ENCODE results near the gene MORN1.

Gene MORN1

DNA sequence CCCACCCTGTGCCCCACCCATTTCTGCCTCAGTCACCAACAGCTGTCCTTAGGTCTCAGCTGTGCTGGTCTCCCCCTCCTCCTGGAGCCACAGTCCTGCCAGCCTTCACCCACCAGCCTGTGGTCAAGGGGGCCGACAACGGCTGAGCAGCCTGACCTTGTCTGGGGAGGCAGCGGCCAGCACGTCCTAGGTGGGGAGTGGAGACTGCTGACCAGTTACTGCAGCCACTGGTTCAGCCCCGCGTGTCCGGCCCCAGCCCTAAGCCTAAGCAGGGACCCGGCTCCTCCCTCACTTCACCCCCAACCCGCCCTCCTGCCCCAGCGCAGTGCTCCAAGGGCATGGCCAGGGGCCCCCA is 79.2 kb downstream of the MORN1 start:
- DNase-seq (ENCODE audit: insufficient read length, low spot score) (no peak), FAIRE-seq (no peak)

DNA sequence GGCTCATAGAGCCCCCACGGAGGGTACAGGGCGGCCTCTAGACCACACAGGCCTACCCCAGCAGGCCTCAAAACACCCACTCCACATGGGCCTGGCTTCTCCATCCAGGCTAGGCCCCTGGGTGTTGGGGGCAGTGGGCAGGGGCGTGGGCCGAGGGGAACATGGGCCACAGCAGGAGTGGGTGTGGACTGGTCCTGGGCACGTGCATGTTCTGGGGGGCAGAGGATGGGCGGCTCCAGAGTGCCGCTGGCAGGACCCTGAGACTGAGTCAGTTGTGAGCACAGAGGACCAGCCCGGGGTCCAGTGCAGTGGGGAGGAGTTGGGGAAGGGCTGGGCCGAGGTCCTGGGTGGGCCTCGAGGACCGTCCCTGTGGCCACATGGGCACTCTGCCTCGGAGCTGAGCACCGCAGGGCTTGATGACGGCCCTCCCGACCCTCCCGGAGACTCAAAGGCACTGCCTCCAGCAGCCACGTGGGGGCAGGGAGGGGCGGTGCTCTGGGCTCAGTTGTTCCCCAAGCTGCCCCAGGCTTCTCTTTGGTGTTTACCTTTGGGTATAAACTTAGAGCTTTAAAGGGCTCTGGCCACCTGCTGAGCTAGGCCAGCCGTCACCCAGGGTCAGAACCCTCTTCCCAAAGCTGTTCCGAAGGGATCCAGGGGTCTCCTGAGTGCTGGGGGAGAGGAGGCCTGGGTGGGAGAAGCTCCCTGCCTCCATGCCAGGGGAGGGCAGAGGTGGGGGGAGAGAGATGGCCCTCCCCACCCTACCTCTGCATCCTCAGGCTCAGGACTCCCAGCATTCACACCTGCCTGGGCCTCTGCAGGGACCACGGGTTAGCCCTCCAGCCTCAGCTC is 79.9 kb downstream of the MORN1 start:
- DNase-seq (ENCODE audit: insufficient read length, low spot score) (peak; percentile 64), FAIRE-seq (no peak)

DNA sequence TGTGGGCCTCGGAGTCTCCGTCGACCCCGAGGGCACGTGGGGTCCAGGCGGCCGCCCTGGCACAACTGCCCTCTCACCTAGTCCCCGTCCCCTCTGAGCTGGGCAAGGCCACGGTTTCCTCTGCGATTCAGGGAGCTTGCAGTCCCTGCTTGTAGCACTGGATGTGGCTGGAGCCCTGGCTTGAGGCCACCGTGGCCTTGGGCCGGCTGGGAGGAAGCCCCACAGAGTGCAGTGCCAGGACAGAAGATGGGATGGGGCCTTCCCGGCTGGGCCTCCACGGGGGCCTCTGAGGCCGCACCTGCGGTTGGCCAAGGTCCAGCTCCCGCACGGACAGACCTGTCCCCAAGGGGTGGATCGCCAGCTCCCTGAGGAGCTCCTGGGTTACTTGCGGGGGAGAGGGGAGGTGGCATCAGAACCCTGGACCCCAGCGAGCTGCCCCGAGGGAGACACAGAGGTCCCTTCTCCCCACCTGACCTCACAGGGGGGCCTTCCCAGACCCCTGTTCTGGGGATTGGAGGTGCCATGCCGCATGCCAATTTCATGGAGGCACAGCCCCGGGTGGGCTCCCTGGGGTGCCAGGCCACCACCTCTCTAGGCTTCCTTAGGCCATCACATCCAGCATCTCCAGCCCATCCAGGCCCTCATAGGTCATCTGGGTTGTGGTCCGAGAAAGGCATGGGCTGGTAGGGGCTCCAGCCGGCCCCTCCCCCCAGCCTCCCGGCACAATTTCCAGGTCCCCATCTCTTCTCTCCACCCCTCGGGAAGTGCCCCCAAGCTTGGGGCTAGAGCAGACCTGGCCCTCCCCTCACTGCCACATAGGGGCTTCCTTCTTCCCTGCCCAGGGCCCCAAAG is 80.8 kb downstream of the MORN1 start:
- FAIRE-seq (no peak), DNase-seq (ENCODE audit: insufficient read length, low spot score) (no peak)

DNA sequence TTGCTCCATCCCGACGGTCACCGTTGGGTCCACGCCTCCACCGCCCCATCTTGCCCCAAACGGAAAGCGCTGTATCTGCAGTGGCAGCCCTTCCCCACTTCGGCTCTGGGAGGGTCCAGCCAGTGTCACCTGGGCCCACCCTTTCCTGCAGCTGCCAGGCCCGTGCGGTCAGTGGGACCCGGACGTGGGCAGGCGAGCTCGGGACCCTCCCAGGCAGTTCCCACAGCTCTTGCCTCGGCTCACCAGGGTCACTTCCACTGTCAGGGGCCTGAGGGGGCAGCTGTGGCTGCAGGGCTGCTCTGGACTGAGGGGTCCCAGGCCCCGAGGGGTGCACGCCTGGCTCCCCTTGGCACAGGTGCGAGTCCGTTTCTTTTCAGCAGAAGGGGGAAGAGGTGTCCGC is 82.5 kb downstream of the MORN1 start:
- no peak for FAIRE-seq
- no peak for DNase-seq (ENCODE audit: insufficient read length, low spot score)

GRCh38 chr1:2307972-2308371 is 83.4 kb downstream of the MORN1 start:
- FAIRE-seq (no peak), DNase-seq (ENCODE audit: insufficient read length, low spot score) (no peak)

DNA sequence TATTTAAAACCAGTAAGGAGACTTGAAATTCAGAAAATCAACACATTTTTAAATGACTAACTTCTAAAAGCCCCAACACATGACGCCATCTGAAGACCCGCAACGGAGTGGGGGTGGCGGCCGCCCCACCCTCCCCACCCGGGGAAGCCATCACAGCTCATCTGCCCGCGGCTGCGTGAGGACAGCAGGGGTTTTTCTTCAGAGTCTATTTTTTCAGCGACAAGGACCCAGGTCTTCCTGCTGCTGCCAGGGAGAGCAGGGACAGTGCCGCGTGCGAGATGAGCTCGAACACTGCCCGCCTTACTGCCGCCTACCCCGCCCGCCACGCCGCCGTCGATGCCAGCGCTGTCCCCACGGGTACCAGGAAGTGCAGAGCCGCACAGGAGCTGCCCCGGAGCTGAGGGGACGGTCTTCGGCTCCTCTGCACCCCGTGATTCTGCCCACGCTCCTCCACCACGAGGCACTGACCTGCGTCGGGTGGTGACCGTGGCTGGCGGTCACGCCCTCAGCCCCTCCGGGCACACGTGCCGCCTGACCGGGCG is 84.2 kb downstream of the MORN1 start:
- FAIRE-seq (no peak), DNase-seq (ENCODE audit: insufficient read length, low spot score) (no peak)

GRCh38 chr1:2306151-2306978 is 85.0 kb downstream of the MORN1 start:
- DNase-seq (ENCODE audit: insufficient read length, low spot score) (no peak), FAIRE-seq (no peak)

GRCh38 chr1:2304921-2305681 is 86.3 kb downstream of the MORN1 start:
- no peak for FAIRE-seq
- no peak for DNase-seq (ENCODE audit: insufficient read length, low spot score)

DNA sequence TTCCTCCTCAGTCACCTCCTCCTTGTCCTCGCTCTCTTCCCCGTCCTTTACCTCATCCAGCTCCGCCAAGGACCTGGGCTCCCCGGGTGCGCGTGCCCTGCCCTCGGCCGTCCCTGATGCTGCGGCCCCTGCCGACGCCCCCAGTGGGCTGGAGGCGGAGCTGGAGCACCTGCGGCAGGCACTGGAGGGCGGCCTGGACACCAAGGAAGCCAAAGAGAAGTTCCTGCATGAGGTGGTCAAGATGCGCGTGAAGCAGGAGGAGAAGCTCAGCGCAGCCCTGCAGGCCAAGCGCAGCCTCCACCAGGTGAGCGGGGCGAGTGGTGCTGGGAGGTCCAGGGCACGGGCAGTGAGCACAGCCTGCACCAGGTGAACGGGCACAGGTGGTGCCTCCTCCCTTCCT is 87.1 kb downstream of the MORN1 start:
- DNase-seq (ENCODE audit: insufficient read length, low spot score) (no peak), FAIRE-seq (no peak)

GRCh38 chr1:2303781-2304180 is 87.6 kb downstream of the MORN1 start:
- no peak for FAIRE-seq

DNA sequence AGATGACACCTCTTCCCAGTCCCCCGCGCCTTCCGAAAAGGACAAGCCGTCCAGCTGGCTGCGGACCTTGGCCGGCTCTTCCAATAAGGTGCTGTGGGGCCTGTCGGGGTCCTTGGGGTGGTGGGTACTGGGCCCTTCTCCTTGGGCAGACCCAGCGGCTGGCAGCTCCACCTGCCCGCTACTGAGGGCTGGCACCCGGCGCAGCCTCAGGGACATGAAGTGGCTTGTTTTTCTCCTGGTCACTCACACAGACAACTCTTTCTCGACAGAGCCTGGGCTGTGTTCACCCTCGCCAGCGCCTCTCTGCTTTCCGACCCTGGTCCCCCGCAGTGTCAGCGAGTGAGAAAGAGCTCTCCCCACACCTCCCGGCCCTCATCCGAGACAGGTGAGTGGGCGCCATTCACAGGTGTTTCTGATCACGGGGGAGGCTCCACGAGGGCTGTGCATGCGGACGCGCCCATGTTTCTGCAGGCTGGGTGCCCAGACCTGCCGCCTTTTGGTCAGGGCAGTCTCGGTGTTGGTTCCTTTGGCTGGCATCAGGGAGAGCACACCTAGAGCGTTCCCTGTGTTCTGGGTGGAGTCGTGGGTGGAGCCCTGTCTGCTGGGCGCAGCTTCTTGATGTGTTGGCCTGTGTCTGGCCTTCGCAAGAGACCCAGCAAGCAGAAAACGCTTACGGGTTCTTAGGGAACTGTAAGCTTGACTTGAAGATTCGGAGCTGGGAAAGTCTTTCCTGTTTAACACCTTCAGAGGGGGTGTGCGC is 88.2 kb downstream of the MORN1 start:
- DNase-seq (ENCODE audit: insufficient read length, low spot score): no peak
- FAIRE-seq: no peak

More at GRCh38 chr1:2303781-2304180, 87.6 kb downstream of the MORN1 start:
- DNase-seq (ENCODE audit: insufficient read length, low spot score): no peak

DNA sequence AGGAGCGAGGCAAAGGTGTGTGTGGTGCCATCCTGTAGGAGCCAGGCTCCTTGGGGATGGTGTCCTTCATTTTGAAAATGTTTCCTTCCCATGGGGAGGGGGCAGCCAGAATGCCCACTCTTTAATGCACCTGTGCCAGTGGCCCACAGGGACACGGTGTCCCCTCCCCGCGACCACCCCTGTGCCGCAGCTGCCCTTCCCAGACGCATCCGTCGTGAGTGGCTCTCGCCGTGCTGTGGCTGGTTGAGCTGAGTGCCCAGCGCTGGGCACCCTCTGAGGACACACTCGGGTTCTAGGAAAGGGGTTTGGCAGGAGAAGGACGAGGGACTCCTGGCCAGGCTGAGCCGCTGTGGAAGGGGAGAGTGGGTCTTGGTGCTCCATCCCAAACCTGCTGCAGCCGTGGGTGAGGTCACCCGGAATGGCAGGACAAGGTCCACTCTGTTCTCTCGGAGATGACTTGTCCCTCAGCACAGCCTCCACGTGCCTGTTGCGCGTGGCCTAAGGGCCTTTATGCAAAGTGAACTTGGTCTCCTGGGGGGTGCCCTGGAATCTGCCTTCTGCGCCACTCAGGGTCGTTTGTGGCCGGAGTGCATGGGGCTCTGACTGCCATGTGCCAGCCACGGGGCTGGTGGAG is 88.9 kb downstream of the MORN1 start:
- FAIRE-seq: no peak
- DNase-seq (ENCODE audit: insufficient read length, low spot score): no peak

GRCh38 chr1:2301607-2302291 is 89.6 kb downstream of the MORN1 start:
- no peak for DNase-seq (ENCODE audit: insufficient read length, low spot score)
- FAIRE-seq: no peak

DNA sequence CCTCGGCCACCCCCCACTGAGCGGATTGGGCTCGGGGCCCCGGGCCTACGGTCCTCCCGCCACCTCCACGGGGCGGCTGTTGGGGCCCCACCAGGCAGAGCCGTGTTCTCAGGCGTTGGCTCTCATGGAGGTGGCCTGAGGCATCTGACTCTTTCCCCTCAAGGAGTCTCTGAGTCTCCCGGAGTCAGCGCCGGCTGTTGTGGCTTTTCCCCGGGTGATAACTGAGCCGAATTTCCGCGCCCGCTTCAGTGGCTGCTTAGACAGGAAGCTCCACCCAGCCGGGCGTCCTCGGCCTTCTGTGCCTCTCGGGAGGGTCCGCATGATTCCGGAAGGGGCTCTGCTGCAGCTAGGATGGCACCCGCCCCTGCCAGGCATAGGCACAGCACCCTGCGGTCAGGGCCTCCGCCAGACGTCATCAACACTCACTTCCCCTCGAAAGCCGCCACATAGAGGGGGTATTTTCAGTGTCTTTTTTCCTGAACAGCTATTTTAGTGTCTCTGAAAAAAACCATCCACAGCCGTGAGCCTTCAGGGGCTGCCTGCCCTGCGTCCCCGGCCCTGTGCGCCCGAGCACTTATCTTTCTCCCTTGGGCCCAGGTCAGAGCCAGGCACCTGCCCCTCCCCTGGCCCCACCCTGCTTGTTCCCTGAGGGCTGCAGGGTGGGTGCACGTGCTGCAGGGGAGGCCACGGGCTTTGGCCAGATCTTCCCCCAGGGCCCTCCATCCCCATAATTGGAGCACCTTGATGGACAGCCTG is 90.3 kb downstream of the MORN1 start:
- peak; percentile 90 for DNase-seq (ENCODE audit: insufficient read length, low spot score)
- FAIRE-seq: no peak

GRCh38 chr1:2300004-2300771 is 91.2 kb downstream of the MORN1 start:
- FAIRE-seq (peak; percentile 98), DNase-seq (ENCODE audit: insufficient read length, low spot score) (peak; percentile 98)

DNA sequence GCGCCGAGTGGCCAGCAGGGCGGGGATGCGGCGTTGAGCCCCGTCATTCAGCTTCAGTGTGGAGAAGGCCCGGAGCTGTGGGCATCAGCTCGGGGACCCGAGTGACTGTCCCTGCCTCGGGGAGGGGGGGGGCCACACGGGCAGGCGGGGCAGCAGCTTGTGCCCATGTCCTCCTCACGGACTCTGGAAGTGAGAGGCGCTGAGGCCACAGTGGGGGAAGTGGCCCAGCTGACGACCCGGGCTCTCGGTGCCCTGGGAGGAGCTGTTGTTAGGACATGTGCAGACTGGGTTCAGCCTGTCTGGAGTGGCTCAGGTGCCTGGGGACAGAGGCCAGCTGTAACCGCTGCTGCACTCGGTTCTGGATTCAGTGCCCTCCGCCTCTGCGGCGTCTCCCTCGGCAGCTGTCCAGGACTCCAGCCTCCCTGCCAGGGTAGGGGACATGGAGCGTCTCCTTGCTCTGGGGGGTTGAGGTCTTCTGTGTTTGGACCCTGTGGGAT is 92.2 kb downstream of the MORN1 start:
- FAIRE-seq (no peak), DNase-seq (ENCODE audit: insufficient read length, low spot score) (no peak)

DNA sequence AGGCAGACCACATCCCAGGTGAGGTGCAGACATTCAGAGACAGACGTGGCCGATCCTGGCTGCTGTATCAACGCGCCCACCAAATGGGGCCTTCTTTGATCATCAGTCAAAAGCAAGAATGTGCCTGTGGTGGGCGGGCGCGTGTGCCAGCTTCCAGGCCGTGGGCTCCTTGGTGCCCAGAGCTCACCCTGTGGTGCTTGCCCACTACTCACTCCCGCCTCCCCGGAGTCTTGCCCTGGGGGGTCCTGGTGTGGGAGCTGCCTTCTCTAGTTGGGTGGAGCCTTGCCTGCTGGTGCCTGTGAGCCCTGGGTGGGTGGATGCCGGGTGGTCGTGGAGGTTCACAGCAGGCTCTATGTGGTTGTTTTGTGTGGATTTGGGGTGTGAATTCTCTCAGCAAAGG is 92.7 kb downstream of the MORN1 start:
- FAIRE-seq (no peak), DNase-seq (ENCODE audit: insufficient read length, low spot score) (no peak)

Measured in GM19239 (cell line).